Right forelimb (tissue), 1 donor: Measurements from ENCODE around the gene EGF.

Experiments
- DNase-seq: peaks from one replicate; pipeline ENCODE4 v3.0.0-alpha.2; 2018

EGF gene

GRCh38 chr4:109966891-109967481, 54.3 kb downstream of the EGF start:
- no peak for DNase-seq

GRCh38 chr4:109967798-109968520, 55.3 kb downstream of the EGF start:
- no peak for DNase-seq

GRCh38 chr4:109969087-109969486, 56.4 kb downstream of the EGF start:
- DNase-seq: no peak

- no peak for DNase-seq
Observed at GRCh38 chr4:109969919-109970318, 57.2 kb downstream of the EGF start.

- no peak for DNase-seq
Observed at GRCh38 chr4:109972786-109973528, 60.3 kb downstream of the EGF start.

GRCh38 chr4:109973529-109973905, 60.8 kb downstream of the EGF start:
- DNase-seq: no peak

GRCh38 chr4:109976189-109976588, 63.5 kb downstream of the EGF start:
- DNase-seq: no peak

- no peak for DNase-seq
Observed at GRCh38 chr4:109977854-109978501, 65.3 kb downstream of the EGF start.

- no peak for DNase-seq
Observed at GRCh38 chr4:109978704-109979454, 66.2 kb downstream of the EGF start.

- DNase-seq: no peak
Observed at GRCh38 chr4:109979920-109980717, 67.4 kb downstream of the EGF start.

GRCh38 chr4:109981936-109982335, 69.3 kb downstream of the EGF start:
- no peak for DNase-seq

- DNase-seq: no peak
Observed at GRCh38 chr4:109982521-109982920, 69.8 kb downstream of the EGF start.

GRCh38 chr4:109985993-109986974, 73.6 kb downstream of the EGF start:
- DNase-seq: no peak

GRCh38 chr4:109989044-109989443, 76.4 kb downstream of the EGF start:
- no peak for DNase-seq

GRCh38 chr4:109989618-109990017, 76.9 kb downstream of the EGF start:
- DNase-seq: no peak

GRCh38 chr4:109990261-109991257, 77.9 kb downstream of the EGF start:
- no peak for DNase-seq

- DNase-seq: no peak
Observed at GRCh38 chr4:109993116-109993515, 80.4 kb downstream of the EGF start.

- no peak for DNase-seq
Observed at GRCh38 chr4:109994415-109994827, 81.7 kb downstream of the EGF start.

GRCh38 chr4:109996526-109996925, 83.8 kb downstream of the EGF start:
- no peak for DNase-seq
